ENCODE data around the gene MAB21L4.

The MAB21L4 gene

DNA sequence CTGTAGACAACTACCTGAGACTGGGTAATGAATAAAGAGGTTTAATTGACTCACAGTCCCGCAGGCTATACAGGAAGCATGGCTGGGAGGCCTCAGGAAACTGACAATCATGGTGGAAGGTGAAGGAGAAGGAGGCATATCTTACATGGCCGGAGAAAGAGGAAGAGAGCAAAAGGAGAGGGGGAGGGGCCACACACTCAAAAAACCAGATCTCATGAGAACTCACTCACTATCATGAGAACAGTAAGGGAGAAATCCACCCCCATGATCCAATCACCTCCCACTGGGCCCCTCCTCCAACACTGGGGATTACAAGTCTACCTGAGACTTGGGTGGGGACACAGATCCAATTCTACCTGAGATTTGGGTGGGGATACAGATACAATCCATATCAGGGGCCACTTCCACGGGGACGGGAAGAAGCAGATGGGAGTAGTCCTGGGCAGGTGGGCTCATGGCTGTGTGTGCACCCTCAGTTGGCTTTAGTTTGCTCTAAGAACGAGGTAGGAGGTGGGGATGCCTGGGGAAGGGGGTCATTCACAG is 9.9 kb downstream of the MAB21L4 start:
- in situ Hi-C loops (cut with HindIII; ENCODE audit: low pct_unique_long_range_greater_than_20kb, low sequenced_read_pairs), result no loop called here
- no peak for TF ChIP-seq JUND (IDR thresholded peaks at IDR 0.05; ENCODE audit: low read depth)

DNA sequence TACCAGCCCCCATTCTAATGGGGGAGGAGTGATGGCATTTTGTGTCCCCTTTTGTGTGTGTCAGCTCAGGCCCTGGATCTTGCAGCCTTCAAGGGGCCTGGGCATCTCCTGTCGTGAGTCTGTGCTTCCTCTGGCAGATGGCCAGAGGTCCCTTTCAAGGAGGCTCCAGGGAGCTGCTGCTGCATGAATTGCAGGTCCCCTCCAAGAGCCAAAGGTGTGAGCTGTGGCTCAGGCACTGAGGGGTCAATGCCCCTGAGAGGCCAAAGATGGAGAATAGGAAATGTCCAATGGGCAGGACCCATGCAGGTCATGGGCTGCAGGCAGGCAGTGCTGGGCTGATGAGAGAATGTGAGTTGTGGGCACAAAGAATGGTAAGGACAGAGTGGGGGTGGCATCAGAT is 10.4 kb downstream of the MAB21L4 start:
- no peak for TF ChIP-seq JUND (IDR thresholded peaks at IDR 0.05; ENCODE audit: low read depth)
- in situ Hi-C loops (cut with HindIII; ENCODE audit: low pct_unique_long_range_greater_than_20kb, low sequenced_read_pairs), result no loop called here
- DNase-seq (ENCODE audit: low read depth in 1 of 2, low spot score in 1 of 2), result no peak

More for the DNA sequence above, 9.9 kb downstream of the MAB21L4 start:
- DNase-seq (ENCODE audit: low read depth in 1 of 2, low spot score in 1 of 2), result no peak

DNA sequence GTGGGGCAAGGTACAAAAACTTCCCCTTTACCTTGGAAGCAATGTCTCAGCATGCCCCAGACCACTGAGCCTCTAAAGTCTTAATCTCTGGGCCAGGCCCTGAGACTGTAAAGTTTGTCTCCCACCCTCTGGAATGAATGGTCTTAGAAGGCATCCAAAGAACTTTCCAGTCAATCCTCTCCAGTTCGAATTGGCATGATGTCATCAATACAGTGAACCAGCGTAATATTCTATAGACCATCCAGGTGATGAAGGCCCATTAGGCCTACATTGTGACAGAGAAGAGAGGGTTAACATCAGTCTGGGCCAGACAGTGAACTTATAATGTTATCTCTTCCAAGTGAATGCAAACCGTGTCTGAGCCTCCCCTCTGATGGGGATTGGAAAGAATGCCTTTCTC is 11.2 kb downstream of the MAB21L4 start:
- TF ChIP-seq JUND (IDR thresholded peaks at IDR 0.05; ENCODE audit: low read depth), result no peak
- in situ Hi-C loops (cut with HindIII; ENCODE audit: low pct_unique_long_range_greater_than_20kb, low sequenced_read_pairs), result no loop called here
- DNase-seq (ENCODE audit: low read depth in 1 of 2, low spot score in 1 of 2), result no peak

DNA sequence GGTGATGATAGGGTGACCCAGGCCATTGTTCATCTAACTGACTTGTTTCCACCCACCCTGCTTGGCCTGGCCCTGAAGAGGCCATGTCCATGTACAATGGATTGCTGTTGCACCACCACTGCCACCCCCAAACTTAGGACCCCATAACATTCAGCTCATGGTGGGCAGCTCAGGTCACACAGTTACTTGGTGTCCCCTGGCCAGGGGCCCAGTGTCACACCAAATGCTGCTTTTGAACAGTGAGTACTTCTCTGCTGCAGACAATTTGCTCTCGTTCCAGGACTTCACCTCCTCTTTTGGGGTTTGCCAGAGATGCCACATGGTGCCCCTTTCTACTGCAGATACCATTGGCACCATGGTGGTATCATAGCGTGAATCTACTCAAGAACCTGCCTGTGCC is 11.7 kb downstream of the MAB21L4 start:
- no peak for DNase-seq (ENCODE audit: low read depth in 1 of 2, low spot score in 1 of 2)
- TF ChIP-seq JUND (IDR thresholded peaks at IDR 0.05; ENCODE audit: low read depth), result no peak
- in situ Hi-C loops (cut with HindIII; ENCODE audit: low pct_unique_long_range_greater_than_20kb, low sequenced_read_pairs), result no loop called here

DNA sequence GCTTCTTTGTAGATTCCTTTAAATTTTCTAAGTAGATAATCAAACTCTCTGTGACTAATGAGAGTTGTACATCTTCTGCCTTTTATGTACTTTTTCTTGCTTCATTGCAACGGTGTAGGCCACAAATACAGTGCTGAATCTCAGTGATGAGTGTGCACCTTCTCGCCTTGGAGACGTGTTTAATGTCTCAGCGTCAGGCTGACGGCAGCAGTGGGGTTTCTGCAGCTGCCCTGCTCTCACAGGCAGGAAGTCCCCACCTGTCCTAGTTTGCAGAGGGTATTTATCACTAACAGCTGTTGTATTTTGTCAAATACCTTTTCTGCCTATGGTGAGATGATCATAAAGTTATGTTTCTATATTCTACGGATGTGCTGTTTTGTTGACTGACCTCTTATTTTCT is 14.0 kb downstream of the MAB21L4 start:
- no peak for DNase-seq (ENCODE audit: low read depth in 1 of 2, low spot score in 1 of 2)
- TF ChIP-seq JUND (IDR thresholded peaks at IDR 0.05; ENCODE audit: low read depth), result no peak
- in situ Hi-C loops (cut with HindIII; ENCODE audit: low pct_unique_long_range_greater_than_20kb, low sequenced_read_pairs), result no loop called here

DNA sequence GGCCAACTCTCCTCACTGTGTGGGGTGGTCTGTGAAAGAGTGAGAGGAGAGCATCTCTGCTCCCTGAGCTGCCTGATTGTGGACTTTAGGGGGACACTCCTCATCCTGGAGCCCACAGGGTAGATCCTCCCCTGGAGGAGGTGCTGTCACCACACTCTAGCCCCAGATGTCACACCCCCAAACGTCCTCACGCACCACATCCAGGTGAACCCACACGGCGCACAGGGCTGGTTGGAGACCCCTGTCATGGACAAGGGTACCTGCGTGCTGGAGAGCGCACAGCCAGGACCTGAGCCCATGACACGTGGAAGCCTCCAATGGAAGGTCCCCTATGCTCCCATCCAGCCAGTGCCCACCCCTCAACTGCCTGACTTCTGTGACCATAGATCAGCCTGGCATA is 16.9 kb downstream of the MAB21L4 start:
- no peak for TF ChIP-seq JUND (IDR thresholded peaks at IDR 0.05; ENCODE audit: low read depth)
- no peak for DNase-seq (ENCODE audit: low read depth in 1 of 2, low spot score in 1 of 2)
- in situ Hi-C loops (cut with HindIII; ENCODE audit: low pct_unique_long_range_greater_than_20kb, low sequenced_read_pairs), result no loop called here

DNA sequence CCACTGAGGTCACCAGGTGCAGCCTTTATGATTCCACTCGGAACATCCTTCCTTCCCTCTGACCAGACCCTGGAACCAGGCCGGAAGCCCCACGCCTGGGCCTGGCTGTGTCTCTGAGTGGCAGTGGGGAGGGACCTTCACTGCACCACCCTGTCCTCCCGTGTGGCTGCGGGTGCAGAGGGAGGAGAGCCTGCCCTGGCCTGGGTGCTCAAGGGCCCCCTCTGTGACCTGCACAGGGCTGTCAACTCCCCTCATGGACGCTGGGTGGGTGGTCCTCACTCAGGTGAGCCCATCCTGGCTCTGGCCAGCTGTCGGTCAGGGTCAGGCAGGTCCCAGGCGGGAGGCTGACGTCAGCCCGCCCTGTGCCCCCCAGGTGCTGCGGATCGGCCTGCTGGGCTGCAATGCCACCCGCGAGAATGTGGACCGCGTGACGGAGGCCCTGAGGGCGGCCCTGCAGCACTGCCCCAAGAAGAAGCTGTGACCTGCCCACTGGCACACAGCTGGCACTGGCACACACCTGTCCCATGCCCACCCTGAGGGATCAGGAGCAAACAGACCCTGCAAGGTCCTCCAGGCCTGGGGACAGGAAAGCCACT is 17.5 kb downstream of the MAB21L4 start:
- in situ Hi-C loops (cut with HindIII; ENCODE audit: low pct_unique_long_range_greater_than_20kb, low sequenced_read_pairs), result no loop called here
- DNase-seq (ENCODE audit: low read depth in 1 of 2, low spot score in 1 of 2), result no peak

DNA sequence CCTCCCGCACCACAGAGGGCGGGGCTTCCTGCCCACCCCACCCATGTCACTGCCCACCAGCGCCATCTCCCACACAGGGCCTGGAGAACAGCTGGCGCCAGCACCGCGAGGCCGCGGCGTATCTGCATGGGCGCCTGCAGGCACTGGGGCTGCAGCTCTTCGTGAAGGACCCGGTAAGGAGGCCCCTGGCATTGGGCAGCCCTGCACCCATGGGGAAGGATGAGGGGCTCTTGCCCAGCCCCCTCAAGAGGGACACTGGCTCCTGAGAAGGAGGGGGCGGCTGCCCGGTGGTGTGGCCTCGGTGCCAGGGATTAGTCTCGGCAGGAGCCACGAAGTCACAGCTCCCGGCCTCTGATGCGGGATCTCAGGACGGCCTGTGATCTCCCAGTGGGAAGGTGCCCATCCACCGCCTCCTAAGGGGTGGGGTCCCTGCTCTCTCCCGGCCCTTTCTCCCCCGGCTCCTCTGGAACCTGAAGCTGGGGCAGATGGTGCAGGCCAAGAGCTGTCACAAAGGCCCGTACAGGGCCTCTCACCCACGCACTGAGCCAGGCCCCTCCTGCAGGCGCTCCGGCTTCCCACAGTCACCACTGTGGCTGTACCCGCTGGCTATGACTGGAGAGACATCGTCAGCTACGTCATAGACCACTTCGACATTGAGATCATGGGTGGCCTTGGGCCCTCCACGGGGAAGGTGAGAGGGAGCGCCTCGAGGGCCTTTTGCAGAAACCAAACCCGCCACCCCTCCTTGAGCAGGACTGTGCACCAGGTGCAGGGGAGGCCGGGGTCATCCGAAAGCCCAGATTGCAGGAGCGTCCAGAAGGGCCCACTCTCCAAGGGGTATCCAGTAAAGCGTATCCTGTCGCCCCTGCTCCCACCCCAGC is 18.3 kb downstream of the MAB21L4 start:
- TF ChIP-seq JUND (IDR thresholded peaks at IDR 0.05; ENCODE audit: low read depth), result no peak
- in situ Hi-C loops (cut with HindIII; ENCODE audit: low pct_unique_long_range_greater_than_20kb, low sequenced_read_pairs), result no loop called here
- DNase-seq (ENCODE audit: low read depth in 1 of 2, low spot score in 1 of 2), result no peak

More for the DNA sequence above, 17.5 kb downstream of the MAB21L4 start:
- no peak for TF ChIP-seq JUND (IDR thresholded peaks at IDR 0.05; ENCODE audit: low read depth)

DNA sequence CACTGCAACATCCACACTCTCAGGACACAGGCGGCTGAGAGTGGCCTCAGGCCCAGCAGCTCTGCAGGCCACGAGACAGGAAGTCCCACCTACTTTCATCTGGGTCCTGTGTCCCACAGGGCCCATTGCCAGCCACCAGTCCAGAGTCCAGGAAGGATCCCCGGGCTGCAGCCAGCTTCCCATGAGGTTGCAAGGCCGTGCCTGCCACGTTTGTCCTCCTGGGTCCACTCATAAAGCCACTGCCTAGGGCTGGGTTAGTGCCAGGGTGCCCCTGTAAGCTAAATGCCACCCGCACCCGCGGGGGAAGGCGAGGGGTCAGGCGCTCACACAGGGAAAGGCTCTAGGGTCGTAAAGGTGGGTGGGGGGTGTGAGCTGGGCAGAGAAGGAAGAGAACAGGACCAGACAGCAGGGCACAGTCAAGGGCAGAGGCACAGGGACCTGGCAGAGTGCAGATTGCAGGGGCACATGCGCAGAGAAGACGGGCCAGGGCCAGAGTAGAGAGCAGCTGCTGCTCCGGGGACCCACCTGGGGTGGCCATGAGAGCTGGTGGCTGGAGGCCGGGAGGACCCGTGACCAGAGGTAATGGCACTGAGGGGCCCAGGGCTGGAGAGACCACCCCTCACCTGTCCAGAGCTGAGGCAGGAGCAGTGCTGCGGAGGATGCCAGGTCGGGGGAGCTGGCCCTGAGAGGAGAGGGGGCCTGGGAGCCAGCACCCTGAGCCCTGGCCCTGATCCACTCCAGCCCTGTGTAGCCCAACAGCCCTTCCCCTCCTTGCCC is 19.3 kb downstream of the MAB21L4 start:
- DNase-seq (ENCODE audit: low read depth in 1 of 2, low spot score in 1 of 2), result no peak
- in situ Hi-C loops (cut with HindIII; ENCODE audit: low pct_unique_long_range_greater_than_20kb, low sequenced_read_pairs), result no loop called here
- no peak for TF ChIP-seq JUND (IDR thresholded peaks at IDR 0.05; ENCODE audit: low read depth)

DNA sequence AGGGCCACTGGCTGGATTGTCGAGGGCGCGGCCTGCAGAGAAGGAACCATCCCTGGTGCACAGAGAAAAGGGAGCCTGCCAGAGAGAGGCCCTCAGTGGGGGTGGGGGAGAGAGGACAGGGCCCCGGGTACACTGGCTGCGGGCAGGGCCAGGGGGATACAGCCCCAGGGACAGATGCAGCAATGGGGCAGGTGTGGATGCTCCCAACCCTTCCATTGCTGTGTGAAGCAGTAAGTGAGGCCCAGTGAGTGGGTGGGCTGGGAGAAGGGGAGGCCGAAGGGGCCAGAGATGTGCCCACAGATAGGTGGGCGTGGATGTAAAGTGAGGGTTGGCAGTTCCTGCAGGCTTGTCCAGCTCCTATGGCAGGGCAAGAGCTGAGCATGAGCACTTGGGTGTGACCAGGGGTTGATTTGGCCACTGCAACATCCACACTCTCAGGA is 19.9 kb downstream of the MAB21L4 start:
- DNase-seq (ENCODE audit: low read depth in 1 of 2, low spot score in 1 of 2), result no peak
- no peak for TF ChIP-seq JUND (IDR thresholded peaks at IDR 0.05; ENCODE audit: low read depth)
- in situ Hi-C loops (cut with HindIII; ENCODE audit: low pct_unique_long_range_greater_than_20kb, low sequenced_read_pairs), result no loop called here

DNA sequence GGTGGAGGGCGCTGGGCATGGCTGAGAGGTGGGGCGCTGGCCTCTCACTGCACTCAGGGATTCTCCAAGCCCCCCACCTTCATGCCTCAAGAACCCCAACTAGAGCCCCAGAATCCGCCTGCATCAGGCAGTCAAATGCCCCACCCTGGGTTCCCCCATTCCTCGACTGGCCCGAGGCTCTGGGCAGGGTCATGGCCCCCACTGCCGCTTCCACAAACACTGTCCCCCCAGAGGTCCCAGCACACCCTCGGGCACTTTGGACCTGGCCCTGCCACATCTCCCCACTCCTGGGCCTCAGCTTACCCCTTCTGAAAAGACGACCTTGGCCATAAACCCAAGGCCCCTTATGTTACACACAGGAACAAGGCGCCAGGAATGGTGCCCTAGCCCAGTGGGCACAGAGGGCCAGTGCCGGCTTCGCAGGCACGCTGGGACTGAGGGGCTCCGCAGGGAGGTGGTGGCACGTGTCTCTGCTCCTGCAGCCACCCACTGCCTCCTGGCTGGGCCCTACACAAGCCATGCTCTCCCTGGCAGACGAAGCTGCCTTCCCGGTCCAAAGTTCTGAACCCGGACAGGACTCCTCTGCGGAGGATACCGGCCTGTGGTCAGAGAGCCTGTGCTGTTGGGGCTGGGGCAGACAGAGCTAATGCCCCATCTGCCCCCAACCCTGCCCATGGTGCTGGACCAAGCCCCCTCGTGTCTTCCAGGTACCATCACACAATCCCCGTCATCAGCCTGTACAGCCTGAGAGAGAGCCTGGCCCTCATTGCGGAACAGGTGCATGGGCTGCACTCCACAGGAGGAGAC is 20.5 kb downstream of the MAB21L4 start:
- no peak for TF ChIP-seq JUND (IDR thresholded peaks at IDR 0.05; ENCODE audit: low read depth)
- no peak for DNase-seq (ENCODE audit: low read depth in 1 of 2, low spot score in 1 of 2)
- in situ Hi-C loops (cut with HindIII; ENCODE audit: low pct_unique_long_range_greater_than_20kb, low sequenced_read_pairs), result no loop called here

DNA sequence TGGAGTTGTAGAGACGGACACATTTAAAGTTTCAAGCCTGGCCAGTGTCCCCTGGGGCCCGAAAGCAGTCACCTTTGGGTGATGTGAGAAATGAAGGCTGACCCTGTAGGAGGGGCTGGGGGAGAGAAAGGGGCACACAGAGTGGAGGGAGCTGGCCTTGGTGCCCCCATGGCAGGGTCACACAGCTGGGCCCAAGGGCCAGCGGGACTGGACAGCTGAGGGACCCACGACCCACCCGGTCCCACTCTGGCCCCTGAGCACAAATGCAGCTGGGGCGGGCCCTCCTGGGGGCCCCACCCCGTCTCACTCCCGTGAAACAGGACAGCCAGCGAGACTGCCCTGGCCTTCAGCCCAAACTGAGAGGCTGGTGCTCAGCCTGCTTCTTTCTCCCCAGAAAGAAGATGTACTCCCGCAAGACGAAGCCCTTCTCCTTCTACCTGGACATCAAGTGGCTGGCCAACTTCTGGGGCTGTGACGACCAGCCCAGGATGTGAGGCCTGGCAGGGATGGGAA is 21.2 kb downstream of the MAB21L4 start:
- no peak for TF ChIP-seq JUND (IDR thresholded peaks at IDR 0.05; ENCODE audit: low read depth)
- DNase-seq (ENCODE audit: low read depth in 1 of 2, low spot score in 1 of 2), result no peak
- in situ Hi-C loops (cut with HindIII; ENCODE audit: low pct_unique_long_range_greater_than_20kb, low sequenced_read_pairs), result no loop called here
